IPS DF 4.7 (cell line): ENCODE data around the gene MYO10.
"Not testable (repeated sequence)": the region's sequence is repeated elsewhere in the genome, so short reads cannot be mapped to it uniquely, and the experiment has no call there.

Source experiments
- DNase-seq: peaks from one replicate; pipeline ENCODE4 v3.0.0-alpha.2; 2013; ENCODE audit warnings: low spot score; ENCODE audit errors: extremely low read depth

Gene MYO10

DNA sequence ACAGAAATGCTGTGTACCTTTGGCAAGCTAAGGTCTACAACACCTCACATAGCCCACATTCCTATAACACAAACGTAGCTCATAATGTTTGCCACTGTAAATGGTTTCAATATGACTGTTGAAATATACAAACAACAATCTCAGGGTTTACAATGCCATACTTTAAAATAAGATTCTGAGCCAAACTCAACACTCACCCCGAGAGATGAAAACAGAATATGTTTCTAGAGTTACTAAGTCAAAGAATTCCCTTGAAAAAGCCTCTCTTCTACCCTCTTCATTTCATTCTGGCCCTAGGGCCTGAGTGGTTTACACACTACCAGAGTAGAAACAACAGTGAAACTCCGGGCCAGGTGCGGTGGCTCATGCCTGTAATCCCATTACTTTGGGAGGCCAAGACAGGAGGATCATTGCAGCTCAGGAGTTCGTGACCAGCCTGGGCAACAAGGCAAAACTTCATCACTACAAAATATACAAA lies 72.6 kb downstream of the MYO10 start:
- no peak for DNase-seq

GRCh38 chr5:16862777-16863176 lies 73.3 kb downstream of the MYO10 start:
- DNase-seq = no peak

DNA sequence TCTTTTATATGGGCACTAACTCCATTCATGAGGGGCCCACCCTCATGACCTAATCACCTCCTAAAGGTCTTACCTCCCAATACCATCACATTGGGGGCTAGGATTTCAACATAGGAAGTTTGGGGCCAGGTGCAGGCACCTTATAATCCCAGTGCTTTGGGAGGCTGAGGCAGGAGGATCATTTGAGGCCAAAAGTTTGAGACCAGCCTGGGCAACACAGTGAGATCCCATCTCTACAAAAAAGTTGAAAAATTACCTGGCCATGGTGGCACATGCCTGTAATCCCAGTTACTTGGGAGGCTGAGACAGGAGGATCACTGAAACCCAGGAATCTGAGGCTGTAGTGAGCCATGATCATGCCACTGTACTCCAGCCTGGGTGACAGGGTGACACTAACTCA lies 76.7 kb downstream of the MYO10 start:
- DNase-seq = no peak

DNA sequence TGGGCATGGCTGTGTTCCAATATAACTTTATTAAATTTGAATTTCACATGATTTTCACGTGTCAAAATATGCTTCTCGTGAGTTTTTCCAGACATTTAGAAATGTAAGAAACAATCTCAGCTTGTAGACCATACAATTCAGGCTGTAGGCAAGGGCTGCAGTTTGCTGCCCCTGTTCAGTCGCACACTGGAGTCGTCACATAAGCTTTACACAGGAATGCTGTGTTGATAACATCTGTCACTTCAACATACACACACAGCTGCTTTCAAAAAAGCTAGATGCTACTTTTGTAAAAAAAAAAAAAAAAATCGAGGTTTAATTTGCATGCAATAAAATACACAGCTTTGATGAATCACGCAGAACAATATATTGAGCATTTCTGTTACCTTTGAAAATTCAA lies 77.9 kb downstream of the MYO10 start:
- no peak for DNase-seq

- DNase-seq = no peak
Measured at GRCh38 chr5:16857635-16858034, 78.5 kb downstream of the MYO10 start.

DNA sequence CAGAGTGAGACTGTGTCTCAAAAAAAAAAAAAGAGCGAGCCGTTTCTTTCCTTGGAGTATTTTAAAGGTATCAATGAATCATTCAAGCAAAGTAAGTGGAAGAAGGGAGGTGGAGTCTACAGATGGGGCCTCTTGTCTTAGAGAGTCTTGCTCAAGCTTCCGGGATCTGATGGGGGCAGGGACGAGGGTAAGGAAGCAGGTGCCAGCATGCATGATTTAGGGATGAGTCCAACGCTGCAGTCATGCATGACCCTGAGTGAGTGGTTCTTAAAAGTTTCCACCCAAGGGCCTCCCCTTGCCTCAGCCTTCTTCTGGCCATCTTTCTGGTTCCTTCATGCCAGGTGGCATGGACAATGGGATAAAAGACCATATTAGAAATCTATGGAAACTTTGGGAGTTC lies 79.6 kb downstream of the MYO10 start:
- DNase-seq = no peak

DNA sequence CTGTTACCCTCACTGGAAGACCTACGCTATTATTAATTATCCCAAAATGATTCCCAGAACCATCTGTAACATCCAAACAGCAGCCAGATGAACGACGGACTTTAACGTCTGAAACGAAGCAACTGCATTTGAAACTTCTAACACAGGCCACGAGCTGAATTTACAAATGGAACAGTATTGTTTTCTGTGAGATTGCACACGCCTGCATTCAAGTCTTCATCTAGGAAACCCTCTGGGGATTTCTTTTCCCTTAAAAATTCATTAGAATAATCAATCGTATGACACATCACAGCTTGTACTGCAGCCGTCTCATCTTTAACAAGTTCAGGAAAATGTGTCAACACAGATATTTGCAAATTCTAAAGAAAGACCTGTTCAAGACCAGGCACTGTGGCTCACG lies 80.2 kb downstream of the MYO10 start:
- DNase-seq = no peak

GRCh38 chr5:16855485-16855884 lies 80.6 kb downstream of the MYO10 start:
- DNase-seq = no peak

GRCh38 chr5:16854351-16854750 lies 81.7 kb downstream of the MYO10 start:
- no peak for DNase-seq

DNA sequence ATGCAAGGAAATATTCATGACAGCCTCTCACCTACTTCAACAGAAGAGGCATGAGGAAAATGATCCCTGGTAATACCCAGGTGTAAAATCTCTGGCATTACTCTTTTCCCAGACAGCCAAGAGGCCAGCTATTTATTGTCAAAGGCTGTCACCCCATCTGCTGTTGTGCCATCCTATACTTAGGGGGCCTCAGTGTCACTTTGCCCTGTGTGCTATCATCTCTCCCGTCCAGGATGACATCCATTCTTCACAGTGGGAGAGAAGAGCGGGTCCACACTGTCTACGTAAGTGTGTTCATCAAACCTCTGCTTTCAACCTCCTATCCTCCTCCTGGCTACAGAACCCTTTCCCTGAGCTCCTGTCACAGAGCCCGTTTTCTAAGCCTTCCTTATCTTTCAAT lies 82.6 kb downstream of the MYO10 start:
- no peak for DNase-seq

DNA sequence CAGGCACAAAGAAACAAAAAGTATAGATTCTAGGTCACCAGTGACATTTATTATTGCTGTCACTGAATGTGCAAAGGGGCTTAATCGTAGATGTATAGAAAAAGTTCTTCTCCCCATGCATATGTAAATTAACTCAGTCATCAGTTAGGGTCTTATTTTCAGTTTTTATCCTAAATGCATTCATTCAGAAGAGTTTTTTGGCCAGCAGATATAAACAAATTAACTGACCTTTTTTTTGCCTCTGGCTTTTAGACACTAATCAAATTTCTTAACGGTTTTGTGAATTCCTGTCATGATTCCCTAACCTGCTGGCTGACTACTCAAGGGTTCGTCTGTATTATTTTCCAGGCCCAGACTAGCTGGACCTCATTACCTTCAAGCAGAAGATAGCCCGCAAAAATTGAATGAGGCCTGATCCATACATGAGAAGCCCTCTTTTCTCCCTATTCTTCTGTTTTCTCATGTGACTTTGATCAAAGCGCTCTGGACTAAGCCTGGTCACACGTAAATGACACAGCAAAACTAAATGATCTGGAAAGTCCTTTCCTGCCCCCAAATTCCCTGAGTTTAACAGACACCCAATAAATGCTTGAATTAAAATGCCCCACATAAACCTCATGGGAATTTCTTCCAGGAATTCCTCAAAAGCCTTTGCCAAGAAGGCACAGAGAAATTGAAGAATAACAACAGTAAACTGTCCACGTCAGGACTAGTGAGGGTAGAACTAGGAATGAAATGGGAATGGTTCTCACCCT lies 83.7 kb downstream of the MYO10 start:
- DNase-seq = no peak

GRCh38 chr5:16849775-16850174 lies 86.3 kb downstream of the MYO10 start:
- no peak for DNase-seq

- DNase-seq = no peak
Measured at GRCh38 chr5:16849181-16849580, 86.9 kb downstream of the MYO10 start.

- DNase-seq = no peak
Measured at GRCh38 chr5:16844952-16845351, 91.1 kb downstream of the MYO10 start.

DNA sequence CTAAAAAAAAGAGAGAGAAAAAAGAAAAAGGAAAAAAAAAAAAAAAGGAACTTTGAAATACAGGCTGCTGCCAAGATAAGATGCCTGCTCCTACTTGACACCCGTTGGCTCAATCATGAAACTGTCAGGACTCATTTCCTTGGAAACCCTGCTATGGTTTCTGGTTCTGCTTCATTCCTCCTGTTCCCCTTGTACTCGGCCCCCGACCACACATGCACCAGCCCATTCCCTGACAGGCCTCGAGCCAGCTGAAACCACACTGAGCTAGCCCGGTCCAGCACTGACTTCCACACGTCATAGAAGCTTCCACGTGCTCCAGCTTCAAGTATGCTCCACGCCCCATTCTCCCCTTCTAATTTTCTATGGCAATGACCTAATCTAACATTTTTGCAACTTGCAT lies 93.2 kb downstream of the MYO10 start:
- no peak for DNase-seq

DNA sequence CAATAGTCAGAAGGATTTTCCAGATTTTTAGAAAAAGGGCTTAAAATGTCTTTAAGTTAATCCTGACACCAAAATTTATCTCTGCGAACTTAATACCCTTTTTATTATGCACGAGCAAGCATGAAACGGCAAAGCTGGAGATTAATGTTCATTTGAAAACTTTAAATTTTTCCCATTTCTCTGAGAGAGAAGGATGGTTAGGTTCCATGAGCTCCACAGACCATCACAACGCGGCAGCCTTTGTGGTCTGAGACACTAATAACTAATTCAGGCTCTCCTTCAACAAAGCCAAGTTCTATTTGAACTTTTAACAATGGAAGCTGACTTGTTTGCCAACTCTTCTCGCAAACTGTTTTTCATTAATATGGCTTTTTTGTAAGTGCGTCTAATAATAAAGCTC lies 94.7 kb downstream of the MYO10 start:
- no peak for DNase-seq

DNA sequence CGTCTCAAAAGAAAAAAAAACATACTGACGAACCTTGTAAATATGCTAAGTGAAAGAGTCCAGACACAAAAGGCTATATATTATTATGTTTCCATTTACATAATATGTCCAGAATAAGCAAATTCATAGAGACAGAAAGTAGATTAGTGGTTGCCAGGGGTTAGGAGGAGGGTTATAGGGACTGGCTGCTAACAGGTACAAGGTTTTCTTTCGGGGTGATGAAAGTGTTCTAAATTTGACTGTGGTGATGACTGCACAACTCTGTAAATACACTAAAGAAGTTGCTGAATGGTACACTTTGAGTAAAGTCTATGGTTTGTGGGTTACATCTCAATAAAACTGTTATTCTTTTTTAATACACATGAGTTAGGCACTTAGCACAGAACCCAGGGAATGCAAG lies 98.8 kb downstream of the MYO10 start:
- DNase-seq = no peak

GRCh38 chr5:16834029-16834428 lies 102.1 kb downstream of the MYO10 start:
- DNase-seq = no peak

GRCh38 chr5:16831326-16831725 lies 104.8 kb downstream of the MYO10 start:
- DNase-seq = not testable (repeated sequence)

DNA sequence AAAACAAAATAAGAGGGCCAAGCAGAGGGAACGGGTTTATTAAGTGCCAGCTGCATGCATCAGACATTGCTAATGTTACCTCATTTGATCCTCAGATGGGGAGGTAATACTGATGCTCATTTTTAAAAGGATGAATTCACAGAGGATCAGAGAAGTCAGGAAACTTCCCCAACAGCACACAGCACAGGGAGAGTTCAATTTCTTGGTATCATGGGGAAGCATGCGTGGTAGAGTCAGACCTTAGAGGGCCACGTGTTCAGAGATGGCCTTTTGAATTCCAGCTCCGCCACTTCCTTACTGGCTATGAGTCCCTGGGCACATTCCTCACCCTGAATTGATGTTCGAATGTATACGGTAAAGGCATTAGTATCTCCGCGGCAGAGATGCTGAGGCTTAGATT lies 108.3 kb downstream of the MYO10 start:
- no peak for DNase-seq

DNA sequence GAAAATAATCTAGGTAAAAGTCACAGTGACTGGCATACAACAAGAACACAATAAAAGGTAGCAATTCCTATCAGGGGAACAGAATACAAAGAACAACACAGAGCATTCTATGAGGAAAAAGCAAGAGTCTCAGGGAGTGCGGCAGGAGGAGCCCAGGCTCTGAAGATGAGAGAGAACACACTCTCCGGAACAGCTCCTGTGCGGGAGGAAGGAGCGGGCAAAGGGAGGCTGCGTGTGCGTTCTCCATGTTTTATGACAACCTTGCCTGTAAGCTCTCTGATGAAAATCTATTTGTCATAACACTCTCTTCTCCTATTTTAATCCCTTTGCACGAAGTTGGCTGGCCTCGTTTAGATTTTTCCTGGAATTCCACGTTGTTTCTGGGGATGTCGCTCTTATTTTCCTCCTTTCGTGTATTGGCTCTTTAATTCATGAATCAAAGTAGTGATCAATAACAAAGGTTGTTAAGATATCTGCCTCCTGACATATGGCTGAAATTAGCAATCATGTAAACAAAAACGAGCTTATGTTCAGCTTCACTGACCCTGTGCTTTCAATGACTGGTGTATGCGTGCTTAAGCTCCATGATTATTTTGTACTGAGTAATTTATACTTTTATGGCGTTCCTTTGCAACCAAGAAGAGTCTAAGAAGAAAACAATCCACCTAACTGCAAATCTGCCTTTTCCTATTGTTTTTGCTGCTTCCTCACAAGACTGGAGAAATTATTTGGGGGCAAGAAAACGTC lies 109.5 kb downstream of the MYO10 start:
- no peak for DNase-seq

- DNase-seq = no peak
Measured at GRCh38 chr5:16819522-16820167, 116.4 kb downstream of the MYO10 start.
